HPDE6-E6E7 (cell line): ENCODE results near the gene FNTB.

ENCODE experiments used
- DNase-seq: peaks from one replicate; pipeline ENCODE4 v3.0.0; 2011; ENCODE audit warnings: missing footprints; ENCODE audit errors: extremely low spot score

Gene FNTB, protein sequence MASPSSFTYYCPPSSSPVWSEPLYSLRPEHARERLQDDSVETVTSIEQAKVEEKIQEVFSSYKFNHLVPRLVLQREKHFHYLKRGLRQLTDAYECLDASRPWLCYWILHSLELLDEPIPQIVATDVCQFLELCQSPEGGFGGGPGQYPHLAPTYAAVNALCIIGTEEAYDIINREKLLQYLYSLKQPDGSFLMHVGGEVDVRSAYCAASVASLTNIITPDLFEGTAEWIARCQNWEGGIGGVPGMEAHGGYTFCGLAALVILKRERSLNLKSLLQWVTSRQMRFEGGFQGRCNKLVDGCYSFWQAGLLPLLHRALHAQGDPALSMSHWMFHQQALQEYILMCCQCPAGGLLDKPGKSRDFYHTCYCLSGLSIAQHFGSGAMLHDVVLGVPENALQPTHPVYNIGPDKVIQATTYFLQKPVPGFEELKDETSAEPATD

GRCh38 chr14:64986648-64987437 lies at the start of gene FNTB:
Gene FNTB (plus strand): TSS chr14:64986895. CDS start chr14:64986954, 59 bp downstream.
- peak; percentile 97 for DNase-seq

DNA sequence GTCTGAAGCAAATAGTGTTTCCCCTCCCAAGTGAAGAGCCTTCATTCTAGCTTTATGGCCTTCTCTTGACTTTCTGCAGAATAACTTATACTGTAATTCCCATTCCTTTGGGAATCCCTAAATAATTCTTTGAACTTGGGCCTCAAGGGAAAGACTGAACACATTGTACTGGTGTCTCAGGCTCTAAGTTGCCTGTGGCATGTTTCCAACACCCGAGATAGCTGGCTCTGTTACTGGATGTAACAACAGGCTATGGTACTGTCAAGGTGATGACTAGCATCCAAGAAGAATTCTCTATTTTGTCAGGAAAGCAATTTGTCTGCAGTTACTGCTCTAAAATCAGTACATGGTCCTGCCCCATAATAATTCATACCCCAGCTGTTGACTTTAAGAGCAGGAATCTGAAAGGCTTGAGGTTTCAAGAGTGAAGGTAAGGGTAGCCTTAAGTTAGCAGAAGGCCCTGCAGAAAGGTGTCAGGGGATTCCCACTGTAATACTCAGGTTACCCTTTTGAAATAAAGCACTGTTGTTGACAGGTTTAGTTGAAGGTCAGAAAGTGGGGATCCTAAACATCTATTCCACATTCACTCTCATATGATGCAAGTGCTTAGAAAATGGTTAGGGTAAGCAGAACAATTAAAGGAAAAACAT lies 49.4 kb upstream of the FNTB start:
- DNase-seq: no peak

GRCh38 chr14:64937821-64938193 lies 48.9 kb upstream of the FNTB start:
- no peak for DNase-seq

- DNase-seq: no peak
These were observed 47.5 kb upstream of the FNTB start for GRCh38 chr14:64938972-64939816.

DNA sequence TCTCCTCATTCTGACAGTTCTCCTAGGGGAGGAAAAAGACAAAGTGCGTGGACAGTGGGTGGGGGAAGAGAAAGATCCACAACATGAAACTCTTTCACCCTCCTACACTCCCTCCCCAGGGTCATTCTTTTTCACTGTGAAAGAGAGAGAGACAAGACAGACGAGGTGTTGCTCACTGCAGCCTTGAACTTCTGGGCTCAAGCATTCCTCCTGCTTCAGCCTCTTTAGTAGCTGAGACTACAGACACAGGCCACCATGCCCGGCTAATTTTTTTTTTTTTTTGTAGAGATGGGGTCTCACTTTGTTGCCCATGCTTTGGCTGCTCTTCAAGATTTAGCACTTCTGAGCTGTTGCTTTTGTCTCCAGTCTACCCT lies 46.9 kb upstream of the FNTB start:
- no peak for DNase-seq

DNA sequence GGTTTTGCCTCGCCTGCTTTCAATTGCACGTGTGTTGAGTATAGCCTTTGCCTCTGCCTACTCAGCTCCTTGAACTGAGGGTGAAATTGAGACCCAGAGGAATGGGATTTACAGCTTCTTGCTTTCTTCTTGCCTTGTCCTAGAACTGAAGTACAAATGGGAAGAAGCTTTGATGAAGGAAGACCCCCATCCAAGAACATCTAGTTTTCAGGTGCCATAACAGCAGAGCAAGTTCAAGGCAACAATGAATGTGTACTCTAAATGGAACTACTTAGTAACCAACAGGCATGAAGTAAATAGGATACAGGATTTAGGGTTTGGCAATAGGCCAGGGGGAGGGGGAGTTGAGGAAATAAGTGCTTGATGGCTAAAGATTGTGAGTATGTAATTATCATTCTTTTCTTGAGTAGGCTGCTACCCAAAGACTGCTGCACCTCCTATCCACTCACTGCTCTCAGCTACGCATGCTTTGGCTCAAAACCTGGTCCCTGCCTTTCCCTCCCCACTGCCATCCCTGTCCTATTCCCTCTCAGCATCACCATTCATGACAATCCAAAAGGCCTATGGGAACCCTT lies 46.3 kb upstream of the FNTB start:
- no peak for DNase-seq

GRCh38 chr14:64942531-64943111 lies 44.1 kb upstream of the FNTB start, which contains the start of gene GPX2:
Gene GPX2 (minus strand): TSS chr14:64942745. CDS start chr14:64942726, 19 bp downstream.
- peak; percentile 74 for DNase-seq

GRCh38 chr14:64943556-64943955 lies 43.1 kb upstream of the FNTB start:
- no peak for DNase-seq

GRCh38 chr14:64944041-64944440 lies 42.7 kb upstream of the FNTB start:
- DNase-seq: no peak

DNA sequence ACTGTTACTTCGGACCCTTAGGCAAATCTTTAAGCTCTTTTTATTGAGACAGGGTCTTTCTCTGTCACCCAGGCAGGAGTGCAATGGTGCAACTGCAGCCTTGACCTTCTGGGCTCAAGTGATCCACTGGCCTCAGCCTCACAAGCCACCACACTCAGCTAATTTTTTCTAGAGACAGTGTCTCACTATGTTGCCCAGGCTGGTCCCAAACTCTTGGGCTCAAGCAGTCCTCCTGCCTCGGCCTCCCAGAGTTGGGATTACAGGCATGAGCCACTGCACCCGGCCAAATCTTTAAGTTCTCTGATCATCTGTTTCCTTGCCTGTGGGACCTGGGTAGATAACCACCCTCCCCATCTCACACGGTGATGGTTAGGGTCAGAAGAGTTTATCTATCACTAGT lies 41.8 kb upstream of the FNTB start:
- DNase-seq: no peak

- no peak for DNase-seq
These were observed 41.1 kb upstream of the FNTB start for GRCh38 chr14:64945431-64946178.

DNA sequence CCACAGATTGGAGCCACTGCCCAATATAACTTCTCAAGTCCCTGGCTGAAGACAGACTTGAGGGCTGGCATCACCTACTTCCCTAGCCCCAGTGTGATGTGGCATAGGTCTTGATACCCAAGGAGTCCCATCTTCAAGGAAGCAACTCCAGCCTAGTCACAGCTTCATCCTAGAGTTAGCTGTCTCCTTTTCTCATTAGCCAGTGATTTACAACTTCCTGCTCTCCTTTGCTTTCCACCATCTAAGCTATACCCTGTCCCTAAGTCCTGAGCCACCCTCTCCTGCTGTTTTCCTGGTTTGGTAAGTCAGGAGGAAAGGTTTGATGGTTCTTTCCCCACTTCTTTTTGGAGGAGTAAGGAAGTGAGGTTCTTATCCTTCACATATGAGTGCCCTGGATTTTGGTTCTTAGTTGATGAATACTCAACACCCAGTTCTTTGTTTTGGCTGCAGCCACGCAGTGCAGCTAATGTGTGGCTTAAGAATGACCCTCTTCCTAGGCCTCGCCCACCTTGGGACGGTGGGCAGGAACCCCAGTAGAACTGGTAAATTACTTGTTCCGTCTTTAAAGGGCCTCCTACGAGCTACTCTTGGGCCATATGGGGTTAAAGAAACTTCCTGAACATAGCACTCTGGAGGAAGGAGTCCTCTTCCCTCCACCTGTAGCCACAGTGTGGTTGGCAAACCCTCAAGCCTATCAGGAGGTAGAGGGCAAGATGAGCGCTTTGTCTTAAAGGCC lies 40.2 kb upstream of the FNTB start:
- no peak for DNase-seq

- no peak for DNase-seq
These were observed 38.7 kb upstream of the FNTB start for GRCh38 chr14:64947710-64948611.

DNA sequence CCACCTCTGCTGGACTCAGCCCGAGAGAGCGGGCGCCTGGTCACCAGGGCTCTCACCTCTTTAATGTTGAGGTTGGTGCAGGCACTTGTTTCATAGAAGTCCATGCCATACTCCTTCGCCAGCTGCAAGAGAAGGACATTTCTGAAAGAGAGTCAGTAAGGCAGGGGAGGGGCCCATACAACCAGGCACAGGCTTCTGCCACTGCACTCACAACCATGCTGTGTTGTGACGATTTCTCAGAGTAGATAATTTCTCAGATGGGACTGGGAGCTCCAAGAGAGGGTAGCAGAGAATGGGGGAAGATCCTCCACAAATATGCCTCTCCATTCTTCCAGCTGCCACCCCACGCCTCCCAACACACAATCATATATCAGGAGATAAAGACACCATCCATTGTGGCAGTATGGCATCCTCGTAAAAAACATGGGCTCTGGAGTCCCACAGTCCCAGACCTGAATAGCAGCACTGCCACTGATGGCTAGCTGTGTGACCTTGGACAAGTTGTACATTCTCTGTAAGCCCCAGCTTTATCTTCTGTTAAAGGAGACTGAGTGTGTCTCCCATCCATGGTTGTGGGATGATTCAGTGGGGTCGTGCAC lies 38.0 kb upstream of the FNTB start:
- DNase-seq: no peak

GRCh38 chr14:64950889-64951288 lies 35.8 kb upstream of the FNTB start:
- DNase-seq: no peak

DNA sequence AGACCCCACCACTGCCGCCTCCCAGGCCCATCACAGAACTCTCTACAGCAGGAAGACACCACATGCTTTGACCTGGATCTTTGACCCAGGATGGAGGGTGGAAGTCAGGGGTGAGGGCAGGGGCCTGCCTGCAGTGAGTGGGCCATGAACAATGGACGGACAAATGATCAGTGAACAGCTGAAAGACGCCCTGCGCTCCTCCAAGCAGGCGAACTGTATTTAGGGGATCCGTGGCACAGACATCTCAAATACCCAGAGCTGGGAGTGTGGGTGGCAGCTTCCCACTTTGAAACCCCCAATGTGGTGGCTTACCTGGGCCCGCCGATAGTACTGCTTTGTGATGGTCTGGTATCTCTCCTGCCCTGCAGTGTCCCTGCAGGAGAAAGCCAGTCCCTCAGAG lies 35.4 kb upstream of the FNTB start:
- DNase-seq: no peak

DNA sequence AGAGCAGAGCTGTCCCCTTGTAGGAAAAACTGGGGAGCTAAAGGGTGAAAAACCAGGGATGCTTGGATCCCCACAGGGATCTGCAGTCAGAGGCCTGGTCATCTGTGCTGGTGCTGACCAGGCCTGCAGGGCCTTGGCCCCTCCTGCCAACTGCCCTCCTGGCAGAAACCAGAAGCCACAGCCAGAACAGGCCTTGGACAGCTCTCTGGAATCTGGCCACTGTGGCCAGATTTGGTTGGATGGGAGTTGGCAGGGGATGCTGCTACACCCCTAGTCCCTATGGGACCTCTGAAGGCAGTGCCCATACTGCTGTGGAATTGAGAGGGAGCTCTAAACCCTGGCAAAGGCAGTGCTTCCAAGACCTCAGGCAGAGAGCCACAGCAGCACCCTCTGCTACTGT lies 35.0 kb upstream of the FNTB start:
- no peak for DNase-seq
